HG03457 (cell line): Measurements from ENCODE around the gene SURF2.
A peak's percentile ranks its signal among the peaks of the same experiment; 100 is the strongest.

Experiments
- ATAC-seq: cut with Tn5 transposase; IDR thresholded peaks from one replicate; pipeline ENCODE4 v1.9.1; 2021; ENCODE audit warnings: moderate number of reproducible peaks; ENCODE audit not compliant: unreplicated experiment

The SURF2 gene

GRCh38 chr9:133335924-133336811 lies 20.2 kb upstream of the SURF2 start, which contains the start of gene SURF6:
Gene SURF6 (minus strand): TSS chr9:133336188. CDS start chr9:133336132, 56 bp downstream.
- peak; percentile 67 for ATAC-seq

GRCh38 chr9:133339641-133340040 lies 16.7 kb upstream of the SURF2 start:
- ATAC-seq: no peak

GRCh38 chr9:133340256-133340655 lies 16.1 kb upstream of the SURF2 start:
- ATAC-seq: no peak

- ATAC-seq: no peak
Measured at GRCh38 chr9:133340916-133341315, 15.4 kb upstream of the SURF2 start.

- no peak for ATAC-seq
Measured at GRCh38 chr9:133341369-133342068, 14.8 kb upstream of the SURF2 start.

- no peak for ATAC-seq
Measured at GRCh38 chr9:133342069-133342406, 14.3 kb upstream of the SURF2 start.

GRCh38 chr9:133342570-133342969 lies 13.8 kb upstream of the SURF2 start:
- ATAC-seq: no peak

GRCh38 chr9:133344071-133344470 lies 12.3 kb upstream of the SURF2 start:
- no peak for ATAC-seq

GRCh38 chr9:133344979-133345378 lies 11.4 kb upstream of the SURF2 start:
- ATAC-seq: no peak

GRCh38 chr9:133345596-133345995 lies 10.8 kb upstream of the SURF2 start:
- ATAC-seq: no peak

GRCh38 chr9:133346021-133346785 lies 10.1 kb upstream of the SURF2 start:
- ATAC-seq: no peak

- ATAC-seq: peak; percentile 32
Measured at GRCh38 chr9:133347515-133347984, 8.8 kb upstream of the SURF2 start.

GRCh38 chr9:133347985-133348717 lies 8.2 kb upstream of the SURF2 start, which contains the start of the genes MED22 and RPL7A:
Gene MED22 (minus strand): TSS chr9:133348131. CDS start chr9:133346662, 1,469 bp downstream.
Gene RPL7A (plus strand): TSS chr9:133348218. CDS start chr9:133348244, 26 bp downstream.
- ATAC-seq: peak; percentile 48

- no peak for ATAC-seq
Measured at GRCh38 chr9:133348718-133349573, 7.4 kb upstream of the SURF2 start.

GRCh38 chr9:133349965-133350616 lies 6.3 kb upstream of the SURF2 start:
- ATAC-seq: no peak

- no peak for ATAC-seq
Measured at GRCh38 chr9:133351526-133351907, 4.8 kb upstream of the SURF2 start.

- no peak for ATAC-seq
Measured at GRCh38 chr9:133351908-133352634, 4.3 kb upstream of the SURF2 start.

- no peak for ATAC-seq
Measured at GRCh38 chr9:133352635-133353340, 3.6 kb upstream of the SURF2 start.
